ENCODE results near the gene CPED1. TPM values are rescaled to one million over a fixed set of nuclear protein-coding genes. Genes with fewer than 3 reads are reported as not detected.

Gene CPED1
- total and polyA plus RNA-seq, 11 donors: 3.6 to 51.2 (median 24.8) TPM

DNA sequence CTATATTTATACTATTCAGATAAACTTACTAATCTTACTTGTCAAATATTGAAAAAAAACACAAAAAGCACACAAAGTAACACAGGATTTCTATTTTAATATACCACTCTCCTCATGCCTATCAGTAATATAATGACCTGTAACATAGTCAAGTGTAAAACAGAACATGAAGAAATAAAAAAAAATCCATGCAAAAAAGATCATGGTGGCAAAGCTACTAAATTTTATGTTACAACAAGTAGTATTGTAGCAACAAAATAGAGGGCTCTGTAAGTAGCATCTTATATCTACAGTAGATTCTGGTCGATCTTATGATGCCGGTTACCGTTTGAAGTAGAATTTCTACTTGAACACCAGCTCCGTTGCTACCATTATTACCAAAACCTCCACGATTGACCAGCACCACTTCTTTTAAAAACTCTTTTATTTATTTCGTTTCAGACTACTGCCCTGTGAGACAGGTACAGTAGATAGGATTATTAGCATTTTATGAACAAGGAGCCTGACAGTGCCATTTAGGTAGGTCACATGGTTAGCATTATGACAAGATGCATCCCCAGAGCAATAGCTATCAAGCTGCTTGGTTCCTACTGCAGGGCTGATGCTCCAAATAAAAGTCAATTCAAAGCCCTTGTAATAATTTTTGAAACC, 2.1 kb downstream of the CPED1 start:
- Histone ChIP-seq H3K4me3 (peak overlapping the region; percentile 22 to 70 (median 64)), H3K27ac (peak overlapping the region; percentile 84 to 96 (median 90)), H3K36me3 (no peaks in the 10 kb centered on the region), H3K9me3 (no peaks in the 10 kb centered on the region), H3K27me3 (peaks cover 0 to 3% (median 0%) of the 10 kb centered on the region in 9 donors), H3K4me1 (peaks cover 0 to 70% (median 27%) of the 10 kb centered on the region in 12 donors)
- ATAC-seq: no peak
- 31 to 44% (median 36%) methylated on average over 6 of the region's 6 CpGs for WGBS, 4 donors
- intact Hi-C loops (cut with DNase I): no loop called here
- TF ChIP-seq, protein P1, sequence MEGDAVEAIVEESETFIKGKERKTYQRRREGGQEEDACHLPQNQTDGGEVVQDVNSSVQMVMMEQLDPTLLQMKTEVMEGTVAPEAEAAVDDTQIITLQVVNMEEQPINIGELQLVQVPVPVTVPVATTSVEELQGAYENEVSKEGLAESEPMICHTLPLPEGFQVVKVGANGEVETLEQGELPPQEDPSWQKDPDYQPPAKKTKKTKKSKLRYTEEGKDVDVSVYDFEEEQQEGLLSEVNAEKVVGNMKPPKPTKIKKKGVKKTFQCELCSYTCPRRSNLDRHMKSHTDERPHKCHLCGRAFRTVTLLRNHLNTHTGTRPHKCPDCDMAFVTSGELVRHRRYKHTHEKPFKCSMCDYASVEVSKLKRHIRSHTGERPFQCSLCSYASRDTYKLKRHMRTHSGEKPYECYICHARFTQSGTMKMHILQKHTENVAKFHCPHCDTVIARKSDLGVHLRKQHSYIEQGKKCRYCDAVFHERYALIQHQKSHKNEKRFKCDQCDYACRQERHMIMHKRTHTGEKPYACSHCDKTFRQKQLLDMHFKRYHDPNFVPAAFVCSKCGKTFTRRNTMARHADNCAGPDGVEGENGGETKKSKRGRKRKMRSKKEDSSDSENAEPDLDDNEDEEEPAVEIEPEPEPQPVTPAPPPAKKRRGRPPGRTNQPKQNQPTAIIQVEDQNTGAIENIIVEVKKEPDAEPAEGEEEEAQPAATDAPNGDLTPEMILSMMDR (IDR thresholded peaks at IDR 0.05): no peak
- no peak for TF ChIP-seq POLR2A (IDR thresholded peaks at IDR 0.05)
- no peak for DNase-seq

DNA sequence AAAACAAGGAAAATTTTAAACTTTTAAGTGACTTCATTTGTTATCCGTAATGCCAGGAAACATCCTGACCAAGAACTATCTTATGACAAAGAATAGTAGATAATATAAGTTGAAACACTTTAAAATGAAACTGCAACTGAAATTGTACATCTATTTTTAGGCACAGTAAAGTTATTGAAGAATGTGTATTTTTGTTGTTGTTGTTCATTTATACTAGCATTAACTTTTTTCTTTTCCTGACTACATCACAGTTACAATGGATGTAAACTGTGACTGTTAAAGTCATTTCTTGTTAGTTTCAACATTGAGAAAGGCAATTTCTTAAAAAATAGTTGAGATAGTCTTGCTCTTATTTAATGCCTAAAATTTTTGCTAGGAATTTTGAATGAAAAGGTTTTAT, 2.6 kb downstream of the CPED1 start:
- H3K36me3 ChIP-seq: no peaks in the 10 kb centered on the region
- no peaks in the 10 kb centered on the region for H3K9me3 ChIP-seq
- H3K27ac ChIP-seq: peak overlapping the region; percentile 1 to 96 (median 90)
- peaks cover 0 to 74% (median 30%) of the 10 kb centered on the region in 12 donors for H3K4me1 ChIP-seq
- H3K27me3 ChIP-seq: peaks cover 0 to 3% (median 0%) of the 10 kb centered on the region in 9 donors
- peak overlapping the region; percentile 22 to 70 (median 64) for H3K4me3 ChIP-seq
- WGBS, 4 donors: 12 to 21% (median 13%) methylated on average over 1 of the region's 1 CpG
- DNase-seq: no peak
- no peak for TF ChIP-seq POLR2A (IDR thresholded peaks at IDR 0.05)
- TF ChIP-seq, protein P1 (IDR thresholded peaks at IDR 0.05): no peak
- intact Hi-C loops (cut with DNase I): no loop called here
- no peak for ATAC-seq

DNA sequence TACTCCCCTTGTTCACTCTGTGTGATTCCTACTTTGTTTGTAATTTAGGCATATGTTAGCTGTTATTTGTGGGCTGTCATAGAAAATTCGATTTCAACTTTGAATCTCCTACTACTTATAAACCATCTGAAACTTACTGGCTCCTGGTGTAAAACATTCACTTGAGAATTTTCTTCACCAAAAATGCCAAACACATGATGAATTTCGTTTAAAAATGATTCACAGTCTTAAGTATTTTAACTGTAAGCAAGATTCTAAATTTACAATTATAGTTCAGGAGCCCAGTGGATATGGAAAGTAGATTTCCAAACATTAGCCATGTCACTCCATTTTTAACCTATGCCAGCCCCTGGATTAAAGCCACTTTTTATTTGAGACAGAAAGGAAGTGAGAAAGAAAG, 3.1 kb downstream of the CPED1 start:
- Histone ChIP-seq H3K9me3 (no peaks in the 10 kb centered on the region), H3K36me3 (no peaks in the 10 kb centered on the region), H3K4me1 (peaks cover 0 to 78% (median 34%) of the 10 kb centered on the region in 12 donors), H3K27ac (peak overlapping the region; percentile 1 to 96 (median 90)), H3K4me3 (peak overlapping the region; percentile 22 to 70 (median 64)), H3K27me3 (peaks cover 0 to 3% (median 0%) of the 10 kb centered on the region in 9 donors)
- TF ChIP-seq, protein P1 (IDR thresholded peaks at IDR 0.05): no peak
- no peak for TF ChIP-seq POLR2A (IDR thresholded peaks at IDR 0.05)
- ATAC-seq: no peak
- WGBS, 4 donors: 7 to 21% (median 18%) methylated on average over 2 of the region's 2 CpGs
- intact Hi-C loops (cut with DNase I): no loop called here
- no peak for DNase-seq

DNA sequence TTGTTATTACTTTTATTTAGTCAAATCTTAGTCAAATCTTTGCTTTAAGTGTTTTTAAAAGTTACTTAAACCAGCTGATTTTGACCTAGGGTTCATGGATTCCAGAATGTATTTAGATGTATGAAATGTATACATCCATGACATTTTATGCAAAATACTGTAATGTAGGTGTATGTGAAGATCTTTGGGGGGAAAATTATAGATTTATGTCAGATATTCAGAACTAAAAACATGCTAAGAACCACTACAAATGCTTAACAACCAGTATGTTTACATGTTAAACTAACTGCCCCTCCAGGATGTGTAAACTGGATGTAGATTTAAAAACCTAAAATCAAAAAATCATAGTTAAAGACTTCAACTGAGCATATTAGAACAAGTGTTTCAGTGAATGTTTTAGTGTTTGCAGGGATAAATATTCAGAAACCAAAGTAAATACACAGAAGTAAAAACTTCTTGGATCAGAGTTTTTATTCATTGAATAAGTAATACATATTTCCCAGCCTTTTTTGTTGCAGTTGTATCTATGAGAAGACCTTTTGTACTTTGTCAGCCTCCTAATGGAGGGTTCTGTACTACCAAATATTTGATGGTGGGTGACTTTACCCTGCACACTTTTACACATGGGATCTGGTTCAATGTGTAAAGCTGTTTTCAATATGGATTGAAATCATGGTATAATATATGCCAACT, 3.9 kb downstream of the CPED1 start:
- peaks cover 0 to 87% (median 38%) of the 10 kb centered on the region in 12 donors for H3K4me1 ChIP-seq

More for the DNA sequence above, 3.9 kb downstream of the CPED1 start:
- H3K4me3 ChIP-seq: peak overlapping the region in 11 of 12 donors; percentile 8 to 70 (median 65)
- intact Hi-C loops (cut with DNase I): no loop called here
- ATAC-seq (no peak), DNase-seq (no peak)
- TF ChIP-seq, protein P1 (IDR thresholded peaks at IDR 0.05): no peak
- no peak for TF ChIP-seq POLR2A (IDR thresholded peaks at IDR 0.05)
- H3K9me3 ChIP-seq: no peaks in the 10 kb centered on the region
- peak overlapping the region in 11 of 12 donors; percentile 13 to 96 (median 90) for H3K27ac ChIP-seq
- H3K36me3 ChIP-seq: no peaks in the 10 kb centered on the region
- peaks cover 0 to 3% (median 0%) of the 10 kb centered on the region in 9 donors for H3K27me3 ChIP-seq
